ENCODE data around the gene COQ3. TPM values are rescaled to one million over a fixed set of nuclear protein-coding genes. Genes with fewer than 3 reads are reported as not detected.

The COQ3 gene
- polyA plus RNA-seq, 2 of the 4 experiments (the other 2 are of a cell fraction), result 13.1 to 17.2 TPM

Other genes starting within 250 kb of the COQ3 start
- 8.4 and 9.8 TPM in 2 replicates for gene FAXC, start 44.5 kb downstream of the COQ3 start, polyA plus RNA-seq (2011; rRNA removed)
- 5.1 to 5.8 TPM (median 5.2 TPM) in 3 replicates for gene FAXC, start 44.5 kb downstream of the COQ3 start, polyA plus RNA-seq (2017; fragmentation: RNase III; extraction: RNeasy Plus Mini Kit Qiagen cat#74134 plus additional on column Dnase treatment)
- 51.5 and 52.7 TPM in 2 replicates for gene PNISR, start 31.1 kb upstream of the COQ3 start, polyA plus RNA-seq (2011; rRNA removed)
- 47.9 to 56.8 TPM (median 53.7 TPM) in 3 replicates for gene PNISR, start 31.1 kb upstream of the COQ3 start, polyA plus RNA-seq (2017; fragmentation: RNase III; extraction: RNeasy Plus Mini Kit Qiagen cat#74134 plus additional on column Dnase treatment)
- gene USP45, start 121.2 kb upstream of the COQ3 start, polyA plus RNA-seq (2011; rRNA removed), result 11.7 and 12.0 TPM in 2 replicates
- 4.5 to 4.7 TPM (median 4.5 TPM) in 3 replicates for gene USP45, start 121.2 kb upstream of the COQ3 start, polyA plus RNA-seq (2017; fragmentation: RNase III; extraction: RNeasy Plus Mini Kit Qiagen cat#74134 plus additional on column Dnase treatment)
- 60.3 and 66.0 TPM in 2 replicates for gene CCNC, start 174.5 kb upstream of the COQ3 start, polyA plus RNA-seq (2011; rRNA removed)
- gene CCNC, start 174.5 kb upstream of the COQ3 start, polyA plus RNA-seq (2017; fragmentation: RNase III; extraction: RNeasy Plus Mini Kit Qiagen cat#74134 plus additional on column Dnase treatment), result 43.6 to 46.9 TPM (median 44.1 TPM) in 3 replicates
- 0.49 and 0.74 TPM in 2 replicates for gene PRDM13, start 212.6 kb upstream of the COQ3 start, polyA plus RNA-seq (2011; rRNA removed)
- 0.41 to 0.59 TPM (median 0.44 TPM) in 3 replicates for gene PRDM13, start 212.6 kb upstream of the COQ3 start, polyA plus RNA-seq (2017; fragmentation: RNase III; extraction: RNeasy Plus Mini Kit Qiagen cat#74134 plus additional on column Dnase treatment)